Adrenal gland (tissue), 5 donors: ENCODE measurements around the gene DNAJB14.

Experiments used
- CTCF ChIP-seq, 6 experiments: fragments of 450-650 bp in 4 of 6; fragments of 200-600 bp in 2 of 6; sonication (generic) in 1 of 6; IDR thresholded peaks; 1 replicate in 5 of 6; 2 replicates in 1 of 6; pipeline versions ENCODE4 v1.5.1 to v1.8.0; 2016 to 2021; ENCODE audit warnings: antibody characterized with exemption in 6 of 6, mild to moderate bottlenecking in 2 of 6, moderate library complexity in 1 of 6
- POLR2A ChIP-seq, 2 donors: fragments of 450-650 bp; IDR thresholded peaks; one replicate each; pipeline ENCODE4 v1.6.1; 2017; ENCODE audit warnings: antibody characterized with exemption in 2 of 2, mild to moderate bottlenecking in 2 of 2, moderate library complexity in 1 of 2
- donor health status: DM: no; HTN: no; CAD: no.

GRCh38 chr4:99886146-99886545, 60.3 kb downstream of the DNAJB14 start:
- no peak for TF ChIP-seq CTCF (IDR thresholded peaks at IDR 0.05)
- TF ChIP-seq POLR2A (IDR thresholded peaks at IDR 0.05): no peak
